Pancreas (tissue), 10 donors: ENCODE data around the gene SH3GL3. TPM values are rescaled to one million over a fixed set of nuclear protein-coding genes. Genes with fewer than 3 reads are reported as not detected.
A peak's percentile ranks its signal among the peaks of the same experiment; 100 is the strongest.

Experiments
- ATAC-seq, 4 donors: fragments of 200-7000 bp; cut with Tn5 transposase; one replicate each; pipeline versions ENCODE4 v1.8.0 to v1.9.1; 2020; ENCODE audit warnings: mild to moderate bottlenecking in 4 of 4, moderate library complexity in 4 of 4
- DNase-seq, 6 donors: peaks; one replicate each; pipeline ENCODE4 v3.0.0-alpha.2; 2020
- FAIRE-seq: peaks from 2 replicates; lab custom pipeline; 2012; peaks lifted over from hg19 to GRCh38; lab: Jason Lieb, UNC
- H3K27ac ChIP-seq, 4 donors: fragments of 200-600 bp; sonication (generic); 1 replicate in 3 of 4; 2 replicates in 1 of 4; pipeline versions ENCODE4 v1.5.0 to v1.8.0; 2020
- H3K27me3 ChIP-seq, 4 donors: fragments of 200-600 bp; one replicate each; pipeline ENCODE4 v1.8.0; 2021
- H3K36me3 ChIP-seq, 3 donors: fragments of 200-600 bp; sonication (generic) in 1 of 3; one replicate each; pipeline versions ENCODE4 v1.5.0 to v1.8.0; 2020 to 2021
- H3K4me1 ChIP-seq, 3 donors: fragments of 200-600 bp; one replicate each; pipeline ENCODE4 v1.8.0; 2021
- H3K4me3 ChIP-seq, 4 donors: fragments of 200-600 bp; sonication (generic) in 2 of 4; one replicate each; pipeline versions ENCODE4 v1.5.0 to v1.8.0; 2020 to 2021
- H3K9me3 ChIP-seq, 4 donors: fragments of 200-600 bp; one replicate each; pipeline ENCODE4 v1.8.0; 2021
- WGBS, 2 donors: extraction: QIAGEN DNeasy Blood & Tissue Kit; methylation state at CpG; one replicate each; pipeline ENCODE4 v1.1.7; 2013; 5-methylcytosine and 5-hydroxymethylcytosine counted together
- intact Hi-C, 3 donors: fragments of 100-400 bp; cut with DNase I; formaldehyde crosslinking; loops; one replicate each; pipeline versions ENCODE4 v1.11.1 to v1.14.2; 2022
- polyA plus RNA-seq, 2 donors: library from polyadenylated mRNA; stranded (reverse); fragments of 200-250 nt; gene quantifications; one replicate each; pipeline ENCODE4 v1.2.3, GENCODE V29; 2013
- total RNA-seq, 6 donors: library from RNA; stranded (reverse); fragmentation: NEBNext Ultra II Directional in 4 of 6; extraction: Animal tissue kit (Norgen Biotek cat#: 25700) in 4 of 6; gene quantifications; one replicate each; pipeline versions ENCODE4 v1.2.1 to v1.2.4, GENCODE V29; 2021 to 2023
- TF ChIP-seq, protein P1 (sequence below), 4 donors: fragments of 200-600 bp; sonication (generic) in 3 of 4; IDR thresholded peaks; one replicate each; pipeline versions ENCODE4 v1.5.0 to v1.8.0; 2021; ENCODE audit warnings: antibody characterized with exemption in 4 of 4
- donor health status: healthy with polysubstance abuse.
- donor health status: DM: no; HTN: no; CAD: no; lungs with moderate emphysema.
- donor health status: DM: no; HTN: no; CAD: no.
- donor health status: control.
- donor health status: control.
- donor health status: Bipolar disorder and iron deficiency.
- donor health status: DM: yes; HTN: yes; CAD: no.
- donor health status: DM: no; HTN: no; CAD: no.
- donor health status: DM: no; HTN: no; CAD: no.
- donor health status: DM: yes; HTN: yes; CAD: no.

SH3GL3 gene
- total and polyA plus RNA-seq, 8 donors = 0.23 to 0.87 (median 0.54) TPM; not detected in 4

DNA sequence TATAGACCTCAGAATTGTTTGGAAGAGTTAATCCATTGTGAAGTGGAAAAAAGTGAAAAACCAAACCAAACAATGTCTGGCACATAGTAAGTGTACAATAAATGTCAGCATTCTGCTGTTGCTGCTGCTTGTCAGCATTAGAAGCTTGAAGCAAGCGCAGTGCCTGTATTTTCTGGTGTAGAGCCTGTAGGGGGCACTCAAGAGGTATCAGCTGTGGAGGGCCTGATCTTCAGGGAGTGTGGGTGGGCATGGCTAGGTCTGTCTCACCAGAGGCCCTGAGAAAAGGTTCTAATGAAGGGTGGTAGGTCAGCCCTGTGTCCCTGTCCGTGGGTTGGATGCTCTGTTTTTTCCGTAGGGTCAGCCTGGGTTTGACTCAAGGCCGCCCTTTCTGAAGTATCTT is 210.4 kb downstream of the SH3GL3 start:
- TF ChIP-seq, protein P1, sequence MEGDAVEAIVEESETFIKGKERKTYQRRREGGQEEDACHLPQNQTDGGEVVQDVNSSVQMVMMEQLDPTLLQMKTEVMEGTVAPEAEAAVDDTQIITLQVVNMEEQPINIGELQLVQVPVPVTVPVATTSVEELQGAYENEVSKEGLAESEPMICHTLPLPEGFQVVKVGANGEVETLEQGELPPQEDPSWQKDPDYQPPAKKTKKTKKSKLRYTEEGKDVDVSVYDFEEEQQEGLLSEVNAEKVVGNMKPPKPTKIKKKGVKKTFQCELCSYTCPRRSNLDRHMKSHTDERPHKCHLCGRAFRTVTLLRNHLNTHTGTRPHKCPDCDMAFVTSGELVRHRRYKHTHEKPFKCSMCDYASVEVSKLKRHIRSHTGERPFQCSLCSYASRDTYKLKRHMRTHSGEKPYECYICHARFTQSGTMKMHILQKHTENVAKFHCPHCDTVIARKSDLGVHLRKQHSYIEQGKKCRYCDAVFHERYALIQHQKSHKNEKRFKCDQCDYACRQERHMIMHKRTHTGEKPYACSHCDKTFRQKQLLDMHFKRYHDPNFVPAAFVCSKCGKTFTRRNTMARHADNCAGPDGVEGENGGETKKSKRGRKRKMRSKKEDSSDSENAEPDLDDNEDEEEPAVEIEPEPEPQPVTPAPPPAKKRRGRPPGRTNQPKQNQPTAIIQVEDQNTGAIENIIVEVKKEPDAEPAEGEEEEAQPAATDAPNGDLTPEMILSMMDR (IDR thresholded peaks at IDR 0.05) = peak in 3 of 4 donors; percentile 9 to 18 (median 11)
- no peak for DNase-seq
- no peak for ATAC-seq
- no peaks in the 10 kb centered on the region for H3K27me3 ChIP-seq
- no peaks in the 10 kb centered on the region for H3K36me3 ChIP-seq
- H3K27ac ChIP-seq = peak overlapping the region in 1 of 4 donors; percentile 48
- peaks cover 0 to 11% (median 8%) of the 10 kb centered on the region in 3 donors for H3K4me1 ChIP-seq
- FAIRE-seq = no peak
- H3K4me3 ChIP-seq = no peak overlapping the region
- no peaks in the 10 kb centered on the region for H3K9me3 ChIP-seq
- 92 to 96% methylated on average over 4 of the region's 4 CpGs for WGBS, 2 donors
- intact Hi-C loops = no loop called here

DNA sequence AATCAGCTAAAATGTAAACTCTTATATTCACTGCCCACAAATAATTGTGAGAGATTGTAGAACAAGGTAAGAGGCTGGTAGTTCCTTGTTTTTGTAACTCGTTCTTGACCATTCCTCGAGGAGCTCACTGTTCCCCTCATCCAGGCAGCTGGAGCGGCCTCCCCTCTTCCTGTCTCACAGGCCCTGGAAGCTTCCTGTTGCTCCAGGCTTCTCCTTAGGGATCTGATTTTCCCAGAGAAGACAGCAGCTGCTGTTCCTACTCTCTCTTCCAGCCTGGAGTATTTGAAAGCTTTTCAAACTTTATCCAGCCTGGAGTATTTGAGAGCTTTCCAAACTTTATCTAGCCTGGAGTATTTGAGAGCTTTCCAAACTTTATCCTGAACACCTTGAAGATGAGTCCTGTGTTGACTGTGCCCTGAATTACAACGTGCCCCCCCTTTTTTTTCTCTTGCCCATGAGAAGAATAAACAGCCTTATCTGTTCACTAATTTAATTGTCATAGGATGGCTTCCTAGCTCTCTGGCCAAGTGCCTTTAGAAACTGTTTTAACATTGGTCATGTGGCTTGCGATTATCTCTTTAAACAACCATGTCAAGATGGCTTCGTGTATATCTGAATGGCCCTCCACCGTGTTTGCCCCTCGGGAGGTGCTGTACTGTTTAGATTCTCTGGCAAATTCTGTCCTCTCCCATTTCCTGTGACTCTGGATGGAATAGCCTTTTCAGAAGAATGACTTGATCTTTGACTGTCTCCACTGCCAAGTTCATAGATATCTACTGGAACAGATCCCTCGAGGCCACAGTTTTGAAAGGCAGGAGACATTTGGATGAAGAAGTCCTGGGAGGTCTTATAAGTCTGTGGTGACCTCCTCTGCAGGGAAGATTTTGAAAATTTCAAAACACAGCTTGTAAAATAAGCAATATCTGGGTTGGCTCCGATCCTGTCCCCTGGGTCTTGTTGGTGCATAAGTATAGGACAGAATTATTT is 211.6 kb downstream of the SH3GL3 start:
- Histone ChIP-seq H3K27me3 (no peaks in the 10 kb centered on the region), H3K4me3 (no peak overlapping the region), H3K36me3 (no peaks in the 10 kb centered on the region), H3K4me1 (peaks cover 0 to 11% (median 8%) of the 10 kb centered on the region in 3 donors), H3K9me3 (no peaks in the 10 kb centered on the region), H3K27ac (peak overlapping the region in 1 of 4 donors; percentile 23)
- peak in 1 of 4 donors; percentile 6 for ATAC-seq
- FAIRE-seq = no peak
- DNase-seq = no peak
- intact Hi-C loops = no loop called here
- TF ChIP-seq, protein P1 (IDR thresholded peaks at IDR 0.05) = no peak
- WGBS, 2 donors = 58 to 62% methylated on average over 10 of the region's 10 CpGs

DNA sequence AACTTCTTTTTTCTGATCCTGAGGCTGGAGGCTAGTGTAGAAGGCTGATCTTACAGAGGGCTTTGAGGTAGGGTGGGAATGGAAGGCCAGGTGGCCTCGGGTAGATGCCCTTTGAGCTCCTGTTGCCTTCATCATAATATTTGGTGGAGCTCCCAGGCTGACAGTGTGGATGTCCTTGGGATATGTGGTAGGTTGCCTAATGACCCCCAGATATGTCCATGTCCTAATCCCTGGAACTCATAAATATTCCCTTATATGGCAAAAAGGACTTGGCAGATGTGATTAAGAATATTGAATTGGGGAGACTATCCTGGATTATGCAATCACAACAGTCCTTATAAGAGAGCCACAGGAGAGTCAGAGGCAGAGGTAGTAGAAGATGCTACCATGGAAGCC is 212.3 kb downstream of the SH3GL3 start:
- H3K27me3 ChIP-seq = no peaks in the 10 kb centered on the region
- H3K4me3 ChIP-seq = no peak overlapping the region
- intact Hi-C loops = no loop called here
- peaks cover 0 to 11% (median 8%) of the 10 kb centered on the region in 3 donors for H3K4me1 ChIP-seq
- no peak for ATAC-seq
- FAIRE-seq = no peak
- no peaks in the 10 kb centered on the region for H3K36me3 ChIP-seq
- TF ChIP-seq, protein P1 (IDR thresholded peaks at IDR 0.05) = no peak
- no peak overlapping the region for H3K27ac ChIP-seq
- DNase-seq = no peak
- H3K9me3 ChIP-seq = no peaks in the 10 kb centered on the region
- WGBS, 2 donors = 77 to 95% methylated on average over 1 of the region's 1 CpG

DNA sequence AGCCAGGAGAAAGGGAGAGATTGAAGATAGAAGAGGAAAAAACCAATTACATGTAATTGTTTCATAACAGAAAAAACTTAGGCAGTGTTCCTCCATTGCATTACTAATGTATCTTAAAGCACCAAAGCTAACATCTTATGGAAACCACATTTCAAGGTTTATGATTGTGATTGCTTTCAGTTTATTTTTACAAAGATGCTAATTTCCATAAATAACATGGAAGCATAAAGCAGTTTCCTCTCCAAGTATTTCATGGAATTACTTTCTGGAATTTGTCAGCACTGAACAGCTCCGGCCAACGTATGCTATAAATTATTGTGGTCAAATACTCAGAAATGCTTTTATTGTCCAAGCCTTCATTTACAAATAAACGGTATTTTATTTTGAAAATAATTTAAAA is 218.3 kb downstream of the SH3GL3 start:
- intact Hi-C loops = no loop called here
- ATAC-seq = no peak
- Histone ChIP-seq H3K27me3 (no peaks in the 10 kb centered on the region), H3K36me3 (no peaks in the 10 kb centered on the region), H3K27ac (no peak overlapping the region), H3K4me1 (no peaks in the 10 kb centered on the region), H3K9me3 (no peaks in the 10 kb centered on the region), H3K4me3 (no peak overlapping the region)
- DNase-seq = no peak
- TF ChIP-seq, protein P1 (IDR thresholded peaks at IDR 0.05) = no peak
- no peak for FAIRE-seq
- WGBS, 2 donors = 69 to 73% methylated on average over 3 of the region's 3 CpGs

Other genes starting within 250 kb of the SH3GL3 start
- gene HDGFL3, start 239.5 kb upstream of the SH3GL3 start, total RNA-seq = 10 to 100 TPM in 2 of 6 donors, 1 to 10 TPM in 4; 5.8 to 17.2 (median 7.9) TPM
- 10 to 100 TPM in 1 of 2 donors, 1 to 10 TPM in 1; 3.0 to 10.5 TPM for gene HDGFL3, start 239.5 kb upstream of the SH3GL3 start, polyA plus RNA-seq
- under 1 TPM in 1 of 6 donors, not detected in 5; 0.06 TPM for gene BNC1, start 162.7 kb upstream of the SH3GL3 start, total RNA-seq
- gene BNC1, start 162.7 kb upstream of the SH3GL3 start, polyA plus RNA-seq = under 1 TPM; 0.02 to 0.42 TPM
- 10 to 100 TPM in 2 of 6 donors, 1 to 10 TPM in 4; 5.4 to 19.2 (median 7.7) TPM for gene ADAMTSL3, start 206.8 kb downstream of the SH3GL3 start, total RNA-seq
- gene ADAMTSL3, start 206.8 kb downstream of the SH3GL3 start, polyA plus RNA-seq = 1 to 10 TPM in 1 of 2 donors, under 1 TPM in 1; 0.54 to 1.4 TPM